Osteoblast (primary cell): ENCODE results near the gene LRRC28. TPM values are rescaled to one million over a fixed set of nuclear protein-coding genes. Genes with fewer than 3 reads are reported as not detected.

ENCODE experiments used
- DNase-seq: peaks from one replicate; pipeline ENCODE4 v3.0.0; 2011; ENCODE audit warnings: low spot score, mixed read lengths; ENCODE audit not compliant: insufficient read length; ENCODE audit errors: missing footprints
- H2AFZ ChIP-seq: 2 replicates; pipeline ENCODE4 v1.6.0; 2011; ENCODE audit warnings: mild to moderate bottlenecking, low read length
- H3K27ac ChIP-seq: 2 replicates; pipeline ENCODE4 v1.5.1; 2011; ENCODE audit warnings: mild to moderate bottlenecking, low read depth, low read length, moderate library complexity
- H3K27me3 ChIP-seq: 2 replicates; pipeline ENCODE4 v1.6.0; 2012; ENCODE audit warnings: mild to moderate bottlenecking, control low read depth, inconsistent platforms, low read length, moderate library complexity; ENCODE audit not compliant: insufficient read depth
- H3K36me3 ChIP-seq: 2 replicates; pipeline ENCODE4 v1.5.1; 2011; ENCODE audit warnings: mild to moderate bottlenecking, low read length, control low read depth, moderate library complexity; ENCODE audit not compliant: insufficient read depth
- H3K4me1 ChIP-seq: 2 replicates; pipeline ENCODE4 v1.5.1; 2011; ENCODE audit warnings: mild to moderate bottlenecking, low read length, control low read depth, moderate library complexity; ENCODE audit not compliant: insufficient read depth
- H3K4me2 ChIP-seq: 2 replicates; pipeline ENCODE4 v1.6.0; 2011; ENCODE audit warnings: mild to moderate bottlenecking, low read length; ENCODE audit not compliant: insufficient read depth
- H3K4me3 ChIP-seq: fragments of 200-600 bp; sonication (generic); 3 replicates; pipeline ENCODE4 v1.5.1; 2012; ENCODE audit warnings: mild to moderate bottlenecking, low read length, inconsistent platforms; ENCODE audit not compliant: insufficient read depth
- H3K79me2 ChIP-seq: 2 replicates; pipeline ENCODE4 v1.6.0; 2012; ENCODE audit warnings: mild to moderate bottlenecking, low read length, control low read depth, inconsistent platforms; ENCODE audit not compliant: insufficient read depth
- H3K9me3 ChIP-seq: 2 replicates; pipeline ENCODE4 v1.5.1; 2011; ENCODE audit warnings: low read depth, low read length, control low read depth
- H4K20me1 ChIP-seq: 2 replicates; pipeline ENCODE4 v1.6.0; 2012; ENCODE audit warnings: mild to moderate bottlenecking, low read length, control low read depth; ENCODE audit not compliant: insufficient read depth
- total RNA-seq: library from RNA; depleted of rRNA; stranded (reverse); fragments of >200 nt; gene quantifications from 2 replicates; pipeline ENCODE4 v1.2.3, GENCODE V29; 2012
- TF ChIP-seq, protein P1 (sequence below): IDR thresholded peaks from 2 replicates; pipeline ENCODE4 v1.5.1; 2011; ENCODE audit warnings: mild to moderate bottlenecking, low read depth, low read length, moderate library complexity; ENCODE audit errors: extremely low read depth

The LRRC28 gene
- total RNA-seq, 1 donor: 32.6 TPM

GRCh38 chr15:99343881-99344551 lies 92.7 kb downstream of the LRRC28 start:
- Histone ChIP-seq H3K4me1 (peaks cover 36% of the 10 kb centered on the region), H3K9me3 (no peaks in the 10 kb centered on the region), H3K27ac (no peak overlapping the region), H4K20me1 (no peaks in the 10 kb centered on the region), H3K4me2 (peak overlapping the region; percentile 63), H3K79me2 (no peaks in the 10 kb centered on the region), H3K27me3 (no peaks in the 10 kb centered on the region), H3K4me3 (peak overlapping the region; percentile 36), H3K36me3 (no peaks in the 10 kb centered on the region), H2AFZ (peak overlapping the region; percentile 70)
- peak; percentile 72 for DNase-seq
- TF ChIP-seq, protein P1, sequence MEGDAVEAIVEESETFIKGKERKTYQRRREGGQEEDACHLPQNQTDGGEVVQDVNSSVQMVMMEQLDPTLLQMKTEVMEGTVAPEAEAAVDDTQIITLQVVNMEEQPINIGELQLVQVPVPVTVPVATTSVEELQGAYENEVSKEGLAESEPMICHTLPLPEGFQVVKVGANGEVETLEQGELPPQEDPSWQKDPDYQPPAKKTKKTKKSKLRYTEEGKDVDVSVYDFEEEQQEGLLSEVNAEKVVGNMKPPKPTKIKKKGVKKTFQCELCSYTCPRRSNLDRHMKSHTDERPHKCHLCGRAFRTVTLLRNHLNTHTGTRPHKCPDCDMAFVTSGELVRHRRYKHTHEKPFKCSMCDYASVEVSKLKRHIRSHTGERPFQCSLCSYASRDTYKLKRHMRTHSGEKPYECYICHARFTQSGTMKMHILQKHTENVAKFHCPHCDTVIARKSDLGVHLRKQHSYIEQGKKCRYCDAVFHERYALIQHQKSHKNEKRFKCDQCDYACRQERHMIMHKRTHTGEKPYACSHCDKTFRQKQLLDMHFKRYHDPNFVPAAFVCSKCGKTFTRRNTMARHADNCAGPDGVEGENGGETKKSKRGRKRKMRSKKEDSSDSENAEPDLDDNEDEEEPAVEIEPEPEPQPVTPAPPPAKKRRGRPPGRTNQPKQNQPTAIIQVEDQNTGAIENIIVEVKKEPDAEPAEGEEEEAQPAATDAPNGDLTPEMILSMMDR: peak; percentile 55

DNA sequence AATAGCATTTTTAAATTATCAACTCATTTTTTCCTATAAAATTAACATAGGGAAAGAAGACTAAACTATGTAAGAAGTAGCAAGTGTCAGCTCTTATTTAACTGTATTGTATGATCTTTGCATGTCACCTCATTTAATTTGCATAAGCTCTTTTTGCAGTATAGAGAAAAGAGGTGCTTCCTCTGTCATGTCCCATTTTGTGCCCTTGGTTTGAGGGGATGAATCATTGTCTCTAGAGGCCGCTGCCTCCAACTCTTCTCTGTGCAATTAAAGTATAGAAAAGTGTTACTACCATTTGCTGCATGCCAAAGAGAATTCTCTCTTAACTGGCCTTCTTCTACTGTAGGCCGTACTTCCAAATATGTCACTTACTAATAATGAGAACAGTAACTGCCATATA lies 93.4 kb downstream of the LRRC28 start:
- no peak overlapping the region for H3K4me2 ChIP-seq
- H3K27ac ChIP-seq: no peak overlapping the region
- no peak overlapping the region for H3K4me3 ChIP-seq

DNA sequence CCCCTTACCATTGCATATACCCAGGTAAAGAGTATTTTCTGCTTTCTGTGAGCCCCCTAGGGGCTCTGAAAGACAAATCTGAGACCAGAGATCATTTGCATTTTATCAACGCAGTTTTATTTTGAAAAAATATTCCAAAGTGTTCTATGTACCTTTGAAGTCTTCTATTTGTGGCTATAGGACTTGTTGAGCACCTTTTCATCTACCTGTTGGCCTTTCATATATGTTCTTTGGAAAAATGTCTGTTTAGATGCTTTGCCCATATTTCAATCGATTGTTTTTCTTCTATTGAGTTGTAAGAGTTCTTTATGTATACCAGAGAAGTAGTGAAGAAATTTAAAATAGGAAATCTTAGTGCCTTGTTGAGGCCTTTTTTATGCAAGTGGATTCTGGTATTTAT lies 94.0 kb downstream of the LRRC28 start:
- H3K36me3 ChIP-seq: no peaks in the 10 kb centered on the region
- H3K79me2 ChIP-seq: no peaks in the 10 kb centered on the region
- no peak for DNase-seq
- H3K4me1 ChIP-seq: peaks cover 31% of the 10 kb centered on the region
- H2AFZ ChIP-seq: no peak overlapping the region
- no peak overlapping the region for H3K27ac ChIP-seq
- no peak overlapping the region for H3K4me3 ChIP-seq
- H4K20me1 ChIP-seq: no peaks in the 10 kb centered on the region
- H3K4me2 ChIP-seq: no peak overlapping the region
- no peaks in the 10 kb centered on the region for H3K27me3 ChIP-seq
- H3K9me3 ChIP-seq: no peaks in the 10 kb centered on the region
- TF ChIP-seq, protein P1: no peak

More for the DNA sequence above, 93.4 kb downstream of the LRRC28 start:
- Histone ChIP-seq H4K20me1 (no peaks in the 10 kb centered on the region), H3K36me3 (no peaks in the 10 kb centered on the region), H3K27me3 (no peaks in the 10 kb centered on the region), H2AFZ (no peak overlapping the region), H3K4me1 (peaks cover 36% of the 10 kb centered on the region), H3K9me3 (no peaks in the 10 kb centered on the region), H3K79me2 (no peaks in the 10 kb centered on the region)
- TF ChIP-seq, protein P1: no peak
- no peak for DNase-seq

GRCh38 chr15:99345832-99346462 lies 94.7 kb downstream of the LRRC28 start:
- H3K4me1 ChIP-seq: peaks cover 27% of the 10 kb centered on the region
- DNase-seq: no peak

More at GRCh38 chr15:99345832-99346462, 94.7 kb downstream of the LRRC28 start:
- Histone ChIP-seq H4K20me1 (no peaks in the 10 kb centered on the region), H3K4me2 (no peak overlapping the region), H3K36me3 (no peaks in the 10 kb centered on the region), H3K27ac (no peak overlapping the region), H3K4me3 (no peak overlapping the region), H3K79me2 (no peaks in the 10 kb centered on the region), H3K27me3 (no peaks in the 10 kb centered on the region), H2AFZ (no peak overlapping the region), H3K9me3 (no peaks in the 10 kb centered on the region)
- TF ChIP-seq, protein P1: no peak
